ENCODE results near the gene BCAS1.
"Not testable (repeated sequence)": the region's sequence is repeated elsewhere in the genome, so short reads cannot be mapped to it uniquely, and the experiment has no call there.

BCAS1 gene

DNA sequence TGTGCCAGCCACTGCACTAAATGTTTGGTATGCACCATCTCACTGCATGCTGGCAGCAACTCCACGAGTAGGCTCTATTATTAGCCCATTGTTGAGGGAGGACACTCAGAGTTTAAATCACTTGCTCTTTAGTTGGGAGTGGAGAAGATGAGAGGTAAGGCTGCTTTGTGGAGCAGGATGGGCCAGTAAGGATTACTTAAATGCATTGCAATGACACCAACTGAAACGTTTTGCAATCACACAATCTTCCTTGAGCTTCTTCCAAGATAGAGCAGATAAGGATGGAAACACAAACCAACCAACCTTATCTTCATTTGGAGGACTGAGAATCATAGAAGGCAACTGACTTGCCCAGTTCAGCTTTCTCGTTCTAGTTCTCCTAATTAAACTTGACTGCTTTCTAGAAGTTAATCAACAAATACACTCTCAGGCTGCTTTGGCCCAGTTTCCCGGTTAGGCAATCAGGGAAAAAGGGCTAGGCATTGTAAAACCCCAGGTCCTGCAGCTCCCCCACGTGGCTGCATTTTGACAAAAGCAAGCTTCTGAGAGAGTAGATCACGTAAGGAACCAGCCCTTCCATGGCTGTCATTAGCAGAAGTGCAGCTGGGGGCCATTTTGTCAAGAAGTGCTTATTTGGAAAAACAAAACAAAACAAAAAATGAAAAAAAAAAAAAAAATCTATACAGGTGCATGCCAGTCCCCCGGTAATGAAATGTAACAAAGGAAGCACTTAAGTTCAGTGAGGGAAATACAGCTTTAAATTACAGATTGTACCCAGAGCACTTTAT, 130.6 kb downstream of the BCAS1 start:
- DNase-seq, result peak; percentile 59 to 63

DNA sequence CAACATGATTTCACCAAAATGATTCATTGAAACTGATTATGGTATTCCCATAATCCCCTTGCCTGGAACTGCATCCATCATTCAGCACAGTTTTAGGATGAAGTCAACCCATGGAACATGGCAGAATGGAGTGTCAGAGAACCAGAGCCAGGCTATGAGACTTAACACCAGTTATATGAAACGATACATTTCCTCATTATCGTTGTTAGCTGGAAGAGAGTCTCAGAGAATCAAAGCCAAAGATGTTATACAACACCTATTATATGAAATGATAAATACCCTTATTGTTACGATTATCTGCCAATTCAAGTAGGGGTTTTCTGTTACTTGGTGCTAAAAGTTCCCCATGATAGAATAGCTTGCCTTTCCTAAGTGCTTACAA, 131.2 kb downstream of the BCAS1 start:
- no peak for DNase-seq

DNA sequence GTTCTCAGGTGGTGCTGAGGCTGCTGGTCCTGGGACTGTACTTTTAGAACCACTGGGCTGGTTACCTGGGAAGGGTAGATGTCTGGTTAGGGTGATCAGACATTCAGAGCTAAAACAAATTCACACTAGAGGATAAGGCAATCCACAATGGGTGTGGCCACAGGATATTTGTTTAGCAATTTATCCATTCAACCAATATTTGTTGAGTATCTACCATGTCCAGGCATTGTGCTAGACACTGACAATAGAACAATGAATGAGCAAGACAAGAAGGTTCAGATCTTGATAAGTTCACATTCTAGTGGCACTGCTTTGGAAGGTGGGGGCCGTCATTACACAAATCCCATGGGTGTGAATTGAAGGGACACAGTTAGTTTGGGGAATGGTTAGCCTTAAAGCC, 131.7 kb downstream of the BCAS1 start:
- no peak for DNase-seq

DNA sequence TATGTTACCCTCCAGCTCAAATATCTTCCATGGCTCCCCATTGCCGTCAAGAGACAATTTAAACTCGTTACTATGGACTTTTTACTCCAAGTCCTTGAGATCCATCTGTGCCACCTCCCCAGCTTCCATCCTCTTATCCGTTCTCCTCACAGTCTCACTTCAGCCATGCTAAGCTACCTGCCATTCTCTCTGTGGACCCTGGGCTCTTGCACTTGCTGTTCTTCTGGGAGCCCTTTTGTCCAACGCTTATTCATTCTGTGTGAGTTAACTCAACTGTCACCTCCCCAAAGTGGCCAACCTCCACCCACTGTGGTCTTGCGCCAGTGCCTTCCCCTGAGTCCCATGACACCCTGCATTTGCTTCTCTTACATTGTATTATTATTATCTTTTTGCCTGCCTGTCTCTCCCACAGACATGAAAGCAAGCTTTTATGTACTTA, 132.4 kb downstream of the BCAS1 start:
- DNase-seq, result no peak

DNA sequence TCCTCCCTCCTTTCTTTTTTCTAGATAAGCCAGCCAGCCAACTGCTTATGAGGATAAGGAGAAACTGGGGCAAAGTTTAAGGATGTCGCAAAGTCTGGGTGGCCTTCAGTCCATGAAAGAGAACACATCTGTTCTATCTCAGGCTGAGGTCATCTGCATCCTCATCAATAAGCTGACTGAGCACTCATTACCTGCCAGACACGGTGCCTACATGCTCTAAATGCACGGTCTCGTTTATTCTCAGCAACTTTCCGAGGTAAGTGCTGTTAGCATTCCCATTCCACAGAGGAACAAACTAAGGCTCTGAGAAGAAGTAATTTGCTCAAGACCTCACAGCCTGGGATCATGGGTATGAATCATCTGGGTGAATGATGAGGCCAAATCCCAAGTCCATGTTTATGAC, 133.1 kb downstream of the BCAS1 start:
- DNase-seq, result no peak

DNA sequence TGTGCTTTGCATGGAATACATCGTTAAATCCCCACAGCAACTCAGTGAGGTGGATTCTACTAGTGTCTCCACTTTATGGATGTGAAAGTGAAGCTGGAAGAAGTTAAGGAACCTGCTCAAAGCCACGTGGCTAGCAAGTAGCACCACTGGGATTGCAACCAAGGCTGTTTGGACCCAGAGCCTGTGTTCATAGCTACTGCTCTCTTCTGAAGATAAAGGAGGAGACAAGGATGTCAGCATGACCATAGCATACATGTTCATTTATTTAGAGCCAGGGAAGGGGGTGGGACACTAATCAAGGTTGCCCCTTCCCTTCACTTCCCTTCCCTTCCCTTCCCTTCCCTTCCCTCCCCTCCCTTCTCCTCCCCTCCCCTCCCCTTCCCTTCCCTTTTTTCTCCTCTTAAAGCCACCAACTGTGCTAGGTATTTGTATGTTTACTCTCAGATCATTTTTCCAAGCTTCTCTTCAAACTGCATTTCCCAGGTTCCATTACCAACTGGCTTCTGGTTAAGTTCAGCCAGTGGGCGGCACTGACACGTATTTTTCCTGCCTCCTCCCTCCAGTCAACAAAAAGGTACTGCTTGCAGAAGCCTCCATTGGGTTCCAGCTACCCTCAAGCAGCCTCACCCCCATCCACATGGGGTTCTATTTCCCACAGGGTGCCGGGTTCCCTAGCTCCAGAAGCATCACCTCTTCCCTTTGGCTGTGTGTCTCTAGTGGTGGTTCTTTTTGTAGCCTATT, 134.9 kb downstream of the BCAS1 start:
- DNase-seq, result no peak

DNA sequence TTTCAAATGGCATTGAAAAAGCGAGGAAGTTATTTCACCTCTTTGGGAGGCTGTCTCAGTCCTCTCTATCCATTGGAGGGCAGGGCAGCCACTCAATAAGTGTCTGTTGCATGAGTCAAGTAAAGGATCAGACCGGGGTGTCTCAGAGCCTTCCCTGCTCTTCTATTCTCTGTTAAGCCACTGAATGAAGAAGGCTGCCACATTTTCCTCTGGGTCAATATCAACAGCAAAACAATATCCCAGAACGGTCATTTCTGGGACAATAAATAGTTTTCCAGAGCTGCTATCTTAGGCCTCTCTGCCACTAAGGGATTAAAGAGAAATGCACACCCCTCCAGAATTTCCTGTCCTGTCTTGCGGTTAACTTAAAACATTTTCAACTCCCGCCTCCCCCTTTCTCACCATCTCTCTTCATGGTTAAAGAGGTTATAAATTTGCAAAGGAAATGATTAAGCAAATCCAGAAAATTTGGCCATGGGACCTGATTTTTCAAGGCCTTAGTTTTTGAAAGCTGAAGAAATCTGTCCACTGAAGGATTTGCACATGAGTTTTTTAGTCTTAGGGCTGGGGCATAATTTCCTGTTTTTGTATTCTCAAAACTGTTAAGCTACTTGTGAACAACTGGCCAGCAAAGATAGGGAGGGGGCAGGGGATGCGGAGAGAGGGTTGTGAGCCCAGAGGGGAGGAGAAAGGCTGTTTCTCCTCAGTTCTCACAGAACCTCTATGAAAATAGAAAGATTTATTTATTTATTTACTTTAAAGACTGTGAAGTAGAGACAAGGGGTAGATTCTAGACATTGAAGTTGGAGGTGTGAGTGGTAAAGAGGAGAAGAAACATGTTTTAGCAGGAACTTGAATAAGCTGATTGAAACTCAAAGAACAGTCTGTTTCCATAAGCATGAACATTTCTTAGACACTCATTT, 135.7 kb downstream of the BCAS1 start:
- DNase-seq, result no peak

DNA sequence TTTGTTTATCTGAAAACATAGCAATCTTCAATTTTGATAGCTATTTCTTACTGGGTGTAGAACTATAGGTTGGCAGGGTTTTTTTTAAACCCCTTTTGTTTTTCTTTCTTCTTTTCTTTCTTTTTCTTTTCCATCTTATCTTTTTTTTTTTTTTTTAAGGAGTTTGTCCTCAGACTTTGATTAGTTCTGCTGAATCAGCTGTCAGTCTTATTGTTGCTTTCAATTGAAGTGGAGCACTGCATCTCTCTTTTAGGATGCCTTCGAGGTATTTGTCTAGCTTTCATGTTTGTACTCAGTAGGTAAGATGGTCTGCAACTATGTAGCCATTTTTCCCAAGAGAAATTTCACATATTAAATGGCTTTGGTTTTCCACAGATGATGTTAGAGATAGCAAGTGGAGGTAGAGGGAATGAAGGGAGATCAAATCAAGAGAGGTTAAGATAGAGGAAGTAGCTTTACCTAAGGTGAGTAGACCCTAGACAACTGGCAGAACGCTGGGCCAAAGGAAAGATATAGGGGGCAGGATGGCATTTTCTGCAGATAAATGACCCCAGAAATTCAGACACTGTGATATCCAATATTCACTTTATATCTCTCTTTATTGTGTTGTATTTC, 137.1 kb downstream of the BCAS1 start:
- DNase-seq, result no peak

DNA sequence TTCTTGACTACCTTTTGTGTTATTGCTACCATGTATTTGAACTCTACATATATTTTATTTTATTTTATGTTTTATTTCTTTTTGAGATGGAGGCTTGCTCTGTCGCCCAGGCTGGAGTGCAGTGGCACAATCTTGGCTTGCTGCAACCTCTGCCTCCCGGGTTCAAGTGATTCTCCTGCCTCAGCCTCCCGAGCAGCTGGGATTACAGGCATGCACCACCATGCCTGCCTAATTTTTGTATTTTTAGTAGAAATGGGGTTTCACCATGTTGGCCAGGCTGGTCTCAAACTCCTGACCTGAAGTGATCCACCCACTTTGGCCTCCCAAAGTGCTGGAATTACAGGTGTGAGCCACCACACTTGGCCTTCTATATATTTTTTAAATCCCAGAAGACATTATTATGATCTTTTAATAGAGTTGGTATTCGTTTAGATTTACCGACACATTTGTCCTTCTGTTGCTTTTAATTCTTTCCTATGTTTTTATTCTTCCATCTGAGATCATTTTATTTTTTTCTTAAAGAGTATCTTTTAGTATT, 137.7 kb downstream of the BCAS1 start:
- not testable (repeated sequence) for DNase-seq

DNA sequence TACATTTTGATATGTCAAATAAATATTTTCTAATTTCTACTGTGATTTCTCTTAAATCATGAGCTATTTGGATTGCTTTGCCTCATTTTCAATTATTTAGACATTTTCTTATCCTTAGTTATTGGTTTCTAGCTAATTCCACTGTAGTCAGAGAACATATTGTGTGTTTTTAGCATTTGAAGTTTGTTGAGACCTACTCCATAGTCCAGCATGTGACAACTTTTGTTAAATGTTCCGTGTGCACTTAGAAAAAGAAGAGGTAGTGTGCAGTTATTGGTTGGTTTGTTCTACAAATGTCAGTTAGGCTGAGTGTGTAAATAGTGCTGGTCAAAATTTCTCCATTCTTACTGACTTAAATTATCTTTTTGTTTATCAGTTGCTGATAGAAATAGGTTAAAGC, 138.8 kb downstream of the BCAS1 start:
- DNase-seq, result no peak

DNA sequence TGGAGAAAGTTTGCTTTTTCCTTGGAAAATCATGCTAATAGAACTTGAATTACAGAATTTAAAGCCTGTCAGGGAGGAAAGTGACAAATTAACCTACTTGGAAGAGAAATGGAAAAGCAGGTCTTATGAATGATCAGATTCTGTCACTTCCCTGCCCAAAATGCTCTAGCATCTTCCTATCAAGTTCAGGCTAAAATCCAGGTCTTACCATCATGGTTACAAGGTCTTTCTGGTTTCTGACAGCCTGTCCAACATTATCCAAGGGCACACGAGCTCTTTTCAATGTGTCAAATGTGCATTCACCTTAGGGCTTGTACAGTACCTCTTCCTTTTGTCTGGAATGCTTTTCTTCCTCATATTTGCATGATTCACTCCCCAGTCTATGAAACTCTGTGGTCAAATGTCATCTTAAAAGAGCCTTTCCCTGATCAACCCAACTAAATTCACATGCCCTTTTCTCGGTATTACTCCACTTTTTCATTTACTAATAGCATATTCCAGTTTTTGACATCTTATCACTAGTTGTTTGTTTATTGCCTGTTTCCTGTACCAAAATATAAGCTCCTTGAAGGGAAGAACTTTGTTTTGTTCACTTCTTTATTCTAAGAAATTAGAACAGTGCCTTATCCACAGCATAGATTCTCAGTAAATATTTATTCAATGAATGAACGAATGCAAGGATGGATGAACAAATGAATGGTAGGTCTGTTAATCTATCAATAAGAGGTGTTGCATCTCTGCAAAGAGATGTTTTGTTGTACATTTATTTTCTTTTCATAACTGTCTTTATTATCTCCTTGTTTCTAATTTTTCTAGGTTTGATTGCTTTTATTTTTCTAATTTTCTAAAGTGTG, 139.5 kb downstream of the BCAS1 start:
- no peak for DNase-seq

DNA sequence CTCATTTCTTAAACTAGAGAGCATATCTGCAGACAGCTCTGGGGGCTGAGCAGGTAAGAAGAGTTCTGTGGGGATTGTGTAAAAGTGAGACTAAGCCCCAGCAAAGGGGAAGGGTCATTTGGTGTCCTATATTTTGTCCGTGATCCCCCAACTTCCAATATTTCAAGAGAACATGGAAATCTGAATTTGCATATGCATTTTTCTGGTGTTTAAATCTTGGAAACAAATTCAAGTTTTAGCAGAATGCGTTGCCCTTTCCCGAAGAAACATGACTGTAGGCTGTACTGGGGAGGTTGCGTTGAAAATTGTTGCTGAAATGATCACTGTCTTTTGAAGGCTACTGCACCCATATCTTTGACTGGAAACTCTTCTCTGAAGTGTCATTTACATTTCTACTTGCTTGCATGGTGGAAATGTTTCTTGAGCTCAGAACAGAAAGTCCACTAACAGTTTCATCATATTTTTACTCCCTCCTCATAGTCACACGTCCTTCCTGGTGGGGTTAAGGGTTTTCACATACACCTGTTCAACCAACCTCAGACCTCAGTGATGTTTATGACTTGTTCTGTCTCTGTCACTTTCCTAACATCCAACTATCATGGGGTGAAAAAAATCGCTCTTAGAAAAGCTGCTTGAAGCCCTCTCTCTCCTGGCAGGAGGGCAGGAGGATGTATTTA, 140.3 kb downstream of the BCAS1 start:
- no peak for DNase-seq

DNA sequence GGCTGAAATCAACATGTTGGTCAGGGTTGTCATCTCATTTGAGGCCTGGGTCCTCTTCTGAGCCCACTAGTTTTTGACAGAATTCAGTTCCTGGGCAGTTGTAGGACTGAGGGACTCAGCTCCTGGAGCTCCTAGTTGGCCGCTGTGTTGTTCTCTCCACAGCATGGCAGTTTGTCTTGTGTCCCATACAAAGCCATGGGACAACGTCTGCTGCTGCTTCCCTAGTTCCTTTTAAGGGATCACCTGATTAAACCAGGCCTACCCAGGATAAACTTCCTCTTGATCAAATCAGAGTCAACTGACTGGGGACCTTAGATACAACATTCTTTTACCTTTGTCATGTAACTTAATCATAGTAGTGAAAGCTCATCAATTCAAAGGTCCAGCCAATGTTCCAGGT, 141.0 kb downstream of the BCAS1 start:
- DNase-seq, result no peak

DNA sequence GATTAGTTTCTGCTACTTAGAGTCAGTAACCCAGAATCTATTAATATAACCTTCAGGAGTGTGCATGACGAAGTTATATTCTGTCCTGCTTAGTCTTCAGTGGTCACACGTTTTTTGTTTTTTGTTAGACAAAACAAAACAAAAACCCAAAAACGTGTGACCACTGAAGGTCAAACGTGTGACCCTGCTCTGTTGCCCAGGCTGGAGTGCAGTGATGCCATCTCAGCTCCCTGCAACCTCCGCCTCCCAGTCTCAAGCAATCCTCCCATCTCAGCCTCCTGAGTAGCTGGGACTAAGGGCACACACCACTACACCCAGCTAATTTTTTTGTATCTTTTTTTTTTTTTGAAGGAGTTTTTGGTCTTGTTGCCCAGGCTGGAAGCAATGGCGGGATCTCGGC, 142.4 kb downstream of the BCAS1 start:
- no peak for DNase-seq

DNA sequence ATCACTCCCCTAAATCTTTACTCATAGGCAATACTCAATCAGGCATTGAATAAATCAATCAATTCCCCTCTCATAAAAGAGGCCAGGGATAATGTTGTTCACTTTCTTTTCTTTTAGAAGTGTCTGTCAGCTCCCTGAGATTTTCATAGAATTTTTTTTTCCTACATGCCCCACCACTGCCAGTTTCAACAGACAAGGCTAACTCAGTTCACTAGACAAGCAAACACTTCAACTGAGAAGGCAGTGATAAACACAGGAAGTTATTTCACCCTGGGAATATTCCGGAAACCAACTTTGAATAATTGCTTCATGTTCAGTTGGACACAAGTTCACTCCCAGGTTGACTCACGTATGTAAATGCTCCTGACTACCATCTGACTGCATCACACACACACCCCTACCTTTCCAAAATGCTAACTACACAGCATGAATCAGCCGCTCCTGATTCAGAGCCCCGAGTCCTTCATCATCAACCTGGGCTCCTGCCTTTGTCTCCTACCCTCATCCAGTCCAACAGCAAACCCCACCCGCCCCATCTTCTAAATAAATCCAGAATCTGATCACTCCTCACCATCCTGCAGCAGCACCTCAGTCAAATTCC, 143.9 kb downstream of the BCAS1 start:
- peak in 1 of 2 experiments; percentile 43 for DNase-seq

DNA sequence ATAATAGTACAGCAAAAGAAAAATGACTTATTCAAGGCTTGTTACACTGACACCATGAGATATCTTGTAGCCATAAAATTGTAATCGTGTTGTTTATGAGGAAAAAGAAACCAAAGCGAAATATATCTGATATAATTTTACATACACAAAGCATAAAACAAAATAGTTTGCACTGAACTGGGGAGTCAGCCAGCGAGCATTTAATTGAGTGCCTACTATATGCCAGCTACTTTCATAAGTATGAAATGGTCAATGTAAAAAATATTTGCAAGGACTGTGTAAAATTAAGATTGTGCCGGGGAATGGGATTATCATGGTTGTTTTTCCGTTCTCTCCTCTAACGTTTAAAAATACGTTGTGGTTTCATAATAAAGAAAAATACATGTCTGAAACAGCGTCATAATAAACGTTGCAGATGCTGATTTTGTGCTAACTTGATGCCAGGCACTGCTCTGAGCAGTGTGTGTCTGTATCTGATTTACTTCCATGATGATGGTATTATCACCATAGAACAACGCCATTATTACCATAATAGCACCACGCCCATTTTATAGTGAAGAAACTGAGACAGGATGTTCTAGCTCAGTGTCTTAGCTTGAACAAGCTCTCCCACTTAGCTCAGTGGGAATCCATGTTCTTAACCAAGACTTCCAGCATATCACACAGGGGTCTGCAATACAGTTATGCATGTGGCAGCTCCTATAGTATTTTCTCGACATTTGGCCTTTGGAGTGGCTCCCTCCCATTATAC, 144.6 kb downstream of the BCAS1 start:
- DNase-seq, result no peak

DNA sequence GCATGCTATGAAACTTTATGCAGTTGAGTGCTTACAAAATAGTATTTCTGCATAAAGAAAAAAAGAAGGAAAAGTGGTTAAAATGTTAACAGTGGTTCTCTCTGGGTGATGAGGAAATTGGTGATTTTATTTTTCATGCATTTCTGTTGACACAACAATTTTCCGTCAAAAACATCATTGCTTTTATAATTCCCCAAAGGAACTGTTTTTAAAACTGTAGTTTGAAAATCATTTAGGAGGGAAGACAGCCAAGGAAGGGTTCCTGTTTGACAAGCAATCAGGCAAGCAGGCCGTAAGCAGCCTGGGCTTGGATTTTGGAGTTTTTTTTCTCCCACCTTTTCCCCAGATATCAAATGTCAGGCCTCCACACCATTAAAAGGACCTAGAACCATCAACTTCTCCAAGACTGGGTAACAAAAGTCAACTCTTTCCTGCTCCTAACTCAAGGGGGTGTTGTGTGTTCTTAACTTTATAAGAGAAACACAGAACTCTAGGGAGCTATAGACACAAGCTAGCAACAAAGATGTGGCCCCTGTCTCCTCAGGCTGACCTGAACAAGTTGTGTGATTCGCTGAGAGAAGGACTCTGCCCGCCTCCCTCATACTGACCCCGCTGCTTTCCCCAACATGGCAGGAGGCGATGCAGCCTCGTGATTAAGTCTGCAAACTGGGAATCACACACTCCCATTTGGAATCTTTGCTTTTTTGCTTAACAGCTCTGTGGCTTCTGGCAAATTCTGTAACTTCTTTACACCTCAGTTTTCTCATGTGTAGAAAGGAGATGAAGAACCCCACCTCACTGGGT, 146.6 kb downstream of the BCAS1 start:
- DNase-seq, result no peak

DNA sequence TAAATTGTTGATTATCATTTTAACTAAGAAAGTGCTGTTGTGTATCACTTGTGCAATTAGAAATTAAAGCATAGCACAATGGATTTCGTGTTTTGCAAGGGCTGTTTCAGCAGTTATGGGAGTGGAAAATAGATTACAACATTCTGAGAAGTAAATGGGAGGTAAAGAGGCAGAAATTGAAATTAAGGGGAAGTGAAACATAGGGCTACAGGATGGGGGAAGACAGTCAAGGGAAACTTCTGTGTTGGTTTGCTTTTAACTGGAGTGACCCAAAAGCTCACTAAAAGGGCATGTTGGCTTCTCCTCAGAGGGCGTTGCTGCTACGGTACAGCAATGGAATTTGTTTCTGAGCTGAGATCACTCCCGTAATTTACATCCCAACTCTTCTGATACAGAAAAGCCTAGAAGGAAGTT, 147.5 kb downstream of the BCAS1 start:
- DNase-seq, result no peak

DNA sequence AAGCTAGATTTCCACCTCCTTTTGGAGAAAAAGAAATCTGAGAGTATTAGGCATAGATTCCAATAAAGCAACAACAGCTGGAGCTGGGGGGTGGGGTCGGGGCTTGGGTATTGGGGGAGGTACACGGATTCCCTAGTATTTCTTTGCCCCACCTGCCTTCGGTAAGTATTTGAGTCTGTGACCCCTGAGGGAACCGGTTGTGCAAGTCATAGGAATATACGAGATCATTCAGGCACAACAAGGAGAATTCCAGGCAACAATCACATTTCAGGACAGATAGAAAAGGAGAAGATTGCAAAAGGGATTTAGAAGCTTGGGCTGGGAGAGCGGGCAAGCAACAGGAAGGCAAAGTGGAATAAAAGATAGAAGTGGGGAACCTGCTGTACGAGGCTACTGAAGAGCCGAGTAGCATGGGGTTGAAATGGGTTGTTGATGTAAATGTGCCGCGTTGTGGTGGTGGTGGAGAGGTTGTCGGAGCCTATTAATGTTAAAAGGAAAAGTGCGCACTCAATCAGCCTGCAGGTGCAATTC, 148.9 kb downstream of the BCAS1 start:
- no peak for DNase-seq

All from stimulated activated CD4-positive, alpha-beta T cell treated with anti-CD3 and anti-CD28 coated beads, Interleukin-4, amount 100 ng/mL, for 4 hours (primary cell).